ENCODE data around the gene DIAPH2.

The DIAPH2 gene

GRCh38 chrX:97522307-97522706 lies 837.7 kb downstream of the DIAPH2 start:
- no peak for DNase-seq

DNA sequence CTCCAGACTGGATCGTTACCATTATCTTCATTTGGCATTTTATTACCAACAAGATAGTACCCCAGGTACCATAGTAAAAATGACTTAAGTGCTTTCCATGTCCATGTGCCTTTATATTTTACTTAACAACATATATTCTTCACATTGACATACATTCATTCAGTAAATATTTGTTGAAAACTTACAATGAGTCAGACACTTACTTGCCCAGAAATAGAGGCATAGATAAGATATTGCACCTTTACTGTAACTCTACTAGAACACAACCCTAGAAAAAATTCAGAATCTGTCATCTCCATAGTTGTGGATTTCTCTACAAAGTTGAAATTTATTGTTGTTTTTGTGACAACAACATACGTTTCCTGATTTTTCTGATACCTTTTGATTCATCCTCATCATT lies 839.7 kb downstream of the DIAPH2 start:
- DNase-seq, result no peak

- no peak for DNase-seq
Observed at GRCh38 chrX:97524997-97525396, 840.4 kb downstream of the DIAPH2 start.

DNA sequence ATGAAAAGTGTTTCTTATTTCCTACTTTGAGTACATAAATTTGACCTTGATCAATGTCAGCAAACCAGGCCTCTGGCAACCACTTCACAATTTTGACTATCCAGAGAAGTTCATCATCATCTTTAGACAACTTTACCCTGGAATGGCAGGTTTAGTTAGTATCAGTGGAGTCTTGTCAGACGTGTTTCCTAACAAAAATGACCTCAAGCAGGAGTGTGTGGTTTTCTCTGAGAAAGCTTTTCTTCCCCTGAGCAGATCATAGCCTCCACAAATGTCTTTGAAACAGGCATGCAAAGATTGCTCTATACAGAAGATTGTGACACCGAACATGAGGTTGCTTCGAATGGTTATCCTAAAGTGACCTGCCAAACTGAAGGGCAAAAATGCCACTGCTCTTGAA lies 841.3 kb downstream of the DIAPH2 start:
- DNase-seq, result no peak

DNA sequence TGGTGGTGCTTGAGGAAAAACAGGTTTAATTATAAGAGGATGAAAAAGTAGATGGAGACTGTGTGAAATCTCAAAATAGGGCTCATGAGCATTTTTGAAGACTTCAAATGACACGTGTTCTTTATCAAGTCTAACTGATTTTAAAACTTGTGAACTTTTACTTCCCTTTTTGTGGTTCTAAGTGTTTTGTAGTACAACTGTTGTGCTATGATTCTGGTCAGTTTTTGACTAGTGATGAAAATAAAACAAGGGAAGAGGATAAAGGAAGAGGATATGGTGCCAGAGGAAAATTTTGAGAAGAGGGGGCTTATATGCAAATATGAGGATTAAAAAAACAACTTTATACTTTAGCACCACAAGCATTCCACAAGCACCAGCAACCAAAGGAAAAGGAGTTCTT lies 843.1 kb downstream of the DIAPH2 start:
- DNase-seq, result no peak

- no peak for DNase-seq
Observed at GRCh38 chrX:97529536-97530200, 845.0 kb downstream of the DIAPH2 start.

DNA sequence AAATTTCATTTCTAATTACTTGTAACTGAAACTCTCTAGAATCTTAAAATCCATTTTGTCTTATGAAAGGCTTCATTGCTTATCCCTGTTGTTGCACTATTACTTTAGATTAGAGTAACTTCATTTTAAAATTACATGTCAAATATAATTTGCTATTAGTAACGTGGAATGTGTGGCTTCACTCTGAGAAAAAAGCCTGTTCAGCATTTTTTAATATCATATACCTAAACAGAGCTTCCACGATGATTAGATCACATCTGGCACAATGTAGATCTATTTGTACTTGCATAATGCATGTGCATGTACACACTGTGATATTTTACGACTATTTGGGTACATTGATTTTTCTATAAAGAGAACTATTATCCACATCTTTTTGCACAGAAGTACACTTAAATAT lies 847.2 kb downstream of the DIAPH2 start:
- DNase-seq, result no peak

DNA sequence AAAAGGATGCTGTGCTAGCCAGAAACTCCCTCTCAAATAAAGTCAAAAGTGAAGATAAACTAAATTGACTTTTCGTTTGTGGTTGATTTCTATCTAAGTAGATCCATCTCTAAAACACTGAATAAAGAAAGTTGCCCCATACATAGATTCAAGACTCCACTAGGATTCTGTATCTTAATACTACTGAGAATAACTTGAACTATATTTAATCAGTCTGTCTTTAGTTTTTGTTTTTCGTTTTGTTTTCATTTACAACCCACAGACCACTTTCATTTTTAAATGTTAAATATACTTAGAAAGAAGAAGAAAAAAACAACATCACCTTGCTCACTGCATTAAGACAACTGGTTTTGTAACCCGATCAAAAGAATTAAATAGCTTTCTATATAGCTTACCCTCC lies 854.1 kb downstream of the DIAPH2 start:
- no peak for DNase-seq

- DNase-seq, result no peak
Observed at GRCh38 chrX:97539970-97540519, 855.4 kb downstream of the DIAPH2 start.

DNA sequence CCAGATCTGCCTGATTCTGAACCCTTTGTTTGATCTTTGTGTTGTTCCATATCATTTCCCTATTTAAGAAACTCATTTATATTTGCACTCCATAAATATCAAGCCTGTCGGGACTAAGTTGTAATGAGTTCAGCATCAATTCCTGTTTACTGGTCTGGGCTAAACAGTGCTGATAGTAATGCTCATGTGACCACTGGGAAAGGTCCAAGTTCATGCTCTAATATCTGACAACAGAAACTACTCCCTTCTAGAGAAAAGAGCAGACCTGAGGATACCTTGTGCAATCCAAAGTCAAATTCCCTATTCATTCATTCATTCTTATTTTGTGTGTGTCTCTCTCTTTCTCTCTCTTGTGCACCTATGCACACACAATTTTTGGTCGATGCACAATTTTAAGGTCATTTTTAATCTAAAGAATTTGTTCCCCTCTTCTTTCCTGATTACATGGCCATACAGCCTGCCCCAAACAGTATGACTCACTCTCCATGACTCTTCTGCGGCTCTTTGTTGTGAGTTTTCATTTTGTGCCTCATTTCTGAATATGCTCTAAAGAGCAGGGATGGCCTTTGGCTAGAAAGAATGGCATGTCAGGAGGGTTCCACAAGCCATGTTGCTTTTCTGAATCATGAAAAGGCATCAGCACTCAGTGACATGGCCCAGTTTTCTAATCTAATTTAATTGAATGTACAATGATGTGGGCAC lies 863.4 kb downstream of the DIAPH2 start:
- DNase-seq, result no peak

- no peak for DNase-seq
Observed at GRCh38 chrX:97551821-97552220, 867.2 kb downstream of the DIAPH2 start.

DNA sequence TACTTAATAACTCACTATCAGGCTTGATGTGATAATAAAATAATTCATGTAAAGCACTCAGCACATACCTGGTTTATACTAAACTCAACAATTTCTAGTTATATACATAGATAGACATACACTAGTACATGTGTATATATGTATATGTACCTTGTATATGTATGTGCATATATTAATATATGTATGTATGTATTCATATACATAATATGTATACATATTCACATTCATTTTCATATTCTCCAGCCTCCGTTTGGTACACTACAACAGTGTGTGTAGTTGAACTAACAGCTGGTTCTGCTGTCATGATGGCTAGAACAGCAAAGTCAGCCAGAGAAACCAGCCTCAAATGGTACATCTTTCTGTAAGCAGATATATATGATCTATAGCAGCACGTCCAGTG lies 869.2 kb downstream of the DIAPH2 start:
- DNase-seq, result no peak

GRCh38 chrX:97556359-97556758 lies 871.7 kb downstream of the DIAPH2 start:
- no peak for DNase-seq

DNA sequence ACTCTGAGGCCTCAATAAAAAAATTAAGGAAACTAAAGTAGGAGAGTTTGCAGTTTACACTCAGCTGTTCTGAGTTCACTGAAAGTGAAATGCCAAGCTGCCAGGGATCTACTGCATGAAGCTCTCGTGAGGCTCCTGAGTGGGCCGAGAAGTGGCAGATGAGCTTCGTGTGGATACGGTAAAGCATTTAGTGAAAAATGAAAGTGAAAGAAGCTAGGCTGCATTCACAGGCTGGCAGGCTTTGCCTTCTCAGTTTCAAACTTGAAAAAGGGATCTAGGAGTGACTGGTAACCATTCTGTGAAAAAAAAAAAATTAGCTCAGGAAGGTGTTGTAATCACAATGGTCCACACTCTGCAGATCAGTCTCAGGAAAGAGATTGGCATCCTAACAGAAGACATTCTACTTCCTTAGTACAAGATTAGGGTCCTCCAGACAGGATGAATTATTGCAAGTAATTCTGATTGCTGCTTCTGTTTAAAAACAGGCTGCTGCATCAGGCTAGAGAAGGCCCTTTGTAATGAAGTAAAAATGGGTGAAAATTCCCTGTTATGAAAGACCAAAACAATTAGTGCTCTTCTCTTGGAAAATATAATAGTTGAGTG lies 879.0 kb downstream of the DIAPH2 start:
- peak; percentile 39 for DNase-seq

- no peak for DNase-seq
Observed at GRCh38 chrX:97564496-97564895, 879.9 kb downstream of the DIAPH2 start.

- no peak for DNase-seq
Observed at GRCh38 chrX:97587171-97587570, 902.5 kb downstream of the DIAPH2 start.

DNA sequence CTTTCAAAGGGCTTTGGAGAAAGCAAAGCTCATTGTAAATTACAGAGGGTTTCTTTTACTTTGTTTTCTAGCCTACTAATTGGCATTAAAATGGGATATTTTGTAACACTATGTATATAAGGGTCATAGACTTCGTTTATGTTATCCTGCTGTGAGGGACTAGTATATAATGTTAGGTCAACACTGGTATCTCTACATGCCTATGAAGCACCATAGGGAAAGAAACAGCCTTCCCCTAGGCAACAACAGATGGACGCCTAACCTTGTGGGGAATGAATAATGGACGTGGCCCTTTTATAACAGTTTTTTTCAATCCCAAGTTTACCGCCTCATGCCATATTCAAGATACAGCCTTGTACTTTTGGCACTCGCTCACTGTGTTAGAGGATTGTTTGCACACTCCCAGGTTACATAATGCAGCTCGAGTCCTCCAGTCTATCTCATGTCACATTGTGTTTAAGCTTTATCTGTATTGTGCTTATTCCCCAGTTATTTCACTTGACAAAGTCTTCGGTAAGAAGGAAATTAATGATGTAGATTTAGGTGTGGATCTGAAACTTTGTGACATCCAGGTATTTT lies 910.1 kb downstream of the DIAPH2 start:
- no peak for DNase-seq

GRCh38 chrX:97597954-97598353 lies 913.3 kb downstream of the DIAPH2 start:
- DNase-seq, result peak; percentile 25

DNA sequence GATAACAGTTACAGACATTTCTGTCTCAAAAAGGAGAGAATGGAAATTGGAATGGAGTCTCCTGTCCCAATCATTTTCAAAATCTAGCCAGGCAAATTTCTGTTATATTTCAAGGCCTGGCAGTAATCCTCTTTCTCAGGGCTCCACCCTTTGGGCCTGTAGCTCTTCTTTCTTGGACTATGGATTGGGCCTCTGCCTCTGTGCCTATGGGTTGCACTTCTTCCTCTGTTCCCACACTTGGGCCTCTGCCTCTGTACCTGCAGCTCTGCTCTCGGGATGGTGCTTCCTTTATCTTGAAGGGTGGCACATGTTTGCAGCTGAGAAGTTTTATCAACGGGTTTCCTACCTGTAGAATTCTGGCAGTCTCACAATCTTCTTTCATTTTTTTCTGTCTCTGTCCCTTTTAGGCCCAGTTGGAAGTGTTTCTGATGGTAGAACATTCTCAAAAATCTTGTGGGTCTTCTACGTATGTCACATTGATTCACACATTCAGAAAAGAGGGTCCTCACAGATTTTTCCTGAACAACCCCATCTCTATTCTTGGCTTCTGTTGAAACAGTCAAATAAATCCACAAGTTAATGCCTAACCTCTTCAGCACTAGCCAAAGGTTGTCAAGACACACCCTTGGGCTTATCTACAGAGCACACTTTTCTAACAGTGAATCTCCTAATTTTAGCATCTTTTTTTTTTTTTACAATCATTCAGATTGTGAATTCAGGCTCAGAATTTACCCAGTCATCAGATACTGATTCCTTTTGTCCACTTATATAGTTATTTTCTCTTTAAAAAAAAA lies 918.0 kb downstream of the DIAPH2 start:
- no peak for DNase-seq

GRCh38 chrX:97605271-97605670 lies 920.6 kb downstream of the DIAPH2 start:
- DNase-seq, result no peak

GRCh38 chrX:97609357-97609756 lies 924.7 kb downstream of the DIAPH2 start:
- no peak for DNase-seq

DNA sequence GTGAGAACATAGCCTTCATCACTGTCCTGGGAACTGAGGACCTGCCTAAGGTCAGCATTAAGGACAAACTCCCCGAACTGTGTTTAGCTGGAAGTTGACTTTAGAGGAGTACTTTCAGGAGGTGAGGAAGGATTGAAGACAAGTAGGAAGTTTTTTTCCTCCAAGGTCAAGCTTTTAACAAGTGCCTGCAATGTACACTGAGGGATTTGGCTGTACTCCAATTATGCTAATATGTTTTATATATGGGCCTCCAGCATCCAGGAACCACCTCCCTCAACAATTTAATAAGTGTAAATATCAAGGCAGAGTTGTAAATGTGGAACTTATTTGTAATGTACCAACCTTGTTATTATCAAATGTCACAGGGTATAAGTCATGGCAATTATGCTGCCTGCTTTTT lies 925.3 kb downstream of the DIAPH2 start:
- DNase-seq, result no peak

Measured in stimulated activated CD8-positive, alpha-beta memory T cell treated with anti-CD3 and anti-CD28 coated beads, Interleukin-4, amount 100 ng/mL, for 48 hours (primary cell).